GM12892 (cell line): ENCODE results near the gene LANCL3. TPM values are rescaled to one million over a fixed set of nuclear protein-coding genes. Genes with fewer than 3 reads are reported as not detected.
A peak's percentile ranks its signal among the peaks of the same experiment; 100 is the strongest.
"Not testable (repeated sequence)": the region's sequence is repeated elsewhere in the genome, so short reads cannot be mapped to it uniquely, and the experiment has no call there.

Experiments used
- DNase-seq: peaks from one replicate; pipeline ENCODE4 v3.0.0; 2011; ENCODE audit not compliant: insufficient read length
- FAIRE-seq: peaks from 2 replicates; lab custom pipeline; 2011; peaks lifted over from hg19 to GRCh38; lab: Jason Lieb, UNC
- POLR2A ChIP-seq: IDR thresholded peaks from 2 replicates; pipeline ENCODE4 v1.6.1; 2011; ENCODE audit warnings: low read depth, low read length, control low read depth
- POLR2AphosphoS5 ChIP-seq: IDR thresholded peaks from 2 replicates; pipeline ENCODE4 v1.6.1; 2011; ENCODE audit warnings: low read depth, low read length, control low read depth
- TAF1 ChIP-seq: IDR thresholded peaks from 2 replicates; pipeline ENCODE4 v1.6.1; 2011; ENCODE audit warnings: low read depth, mild to moderate bottlenecking, control low read depth, low read length, borderline replicate concordance
- polyA plus RNA-seq: library from polyadenylated mRNA; unstranded; fragments of >200 nt; gene quantifications from one replicate; pipeline ENCODE4 v1.2.1, GENCODE V29; 2012; ENCODE audit warnings: missing spikeins, inconsistent platforms; ENCODE audit not compliant: missing spikeins

LANCL3 gene
- polyA plus RNA-seq, result 0.02 TPM

DNA sequence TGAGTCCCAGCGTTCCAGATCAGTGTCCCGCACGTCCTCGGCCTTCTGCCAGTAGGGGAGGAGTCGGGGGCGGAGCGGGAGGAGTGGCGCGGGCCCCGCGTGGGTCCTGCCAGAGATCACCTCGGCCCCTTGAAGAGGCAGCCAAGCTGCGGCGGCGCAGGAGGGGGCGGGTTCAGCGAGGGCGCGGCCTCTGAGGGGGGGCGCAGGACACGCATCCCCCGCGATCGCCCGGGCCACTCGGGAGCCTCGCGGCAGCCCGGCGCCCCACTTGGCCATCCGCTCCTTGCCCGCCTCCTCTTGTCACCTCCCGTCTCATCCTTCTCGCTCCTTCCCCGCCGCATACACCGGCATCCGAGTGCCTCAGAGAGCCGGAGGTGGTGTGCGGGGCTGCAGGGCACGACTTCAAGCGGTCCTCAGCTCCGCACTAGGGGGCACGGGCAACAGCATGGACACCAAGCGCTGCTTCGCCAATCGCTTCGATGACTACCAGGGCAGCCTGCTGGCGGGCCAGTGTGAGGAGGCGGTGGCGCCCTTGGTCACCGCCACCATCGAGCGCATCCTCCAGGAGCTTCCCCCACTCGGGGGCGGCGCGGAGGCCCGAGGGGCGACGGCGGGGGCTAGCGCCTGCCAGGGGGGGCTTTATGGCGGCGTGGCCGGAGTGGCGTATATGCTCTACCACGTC is at the start of gene LANCL3:
Gene LANCL3 (plus strand): TSS at position 236 of the 682 bp plus-strand sequence. CDS start 210 bp downstream, at position 446.
- not testable (repeated sequence) for DNase-seq
- FAIRE-seq, result peak; percentile 81

- peak; percentile 76 for FAIRE-seq
- DNase-seq, result not testable (repeated sequence)
Measured at GRCh38 chrX:37523673-37524072, 47.8 kb upstream of the LANCL3 start.

- FAIRE-seq (no peak), DNase-seq (no peak)
- TF ChIP-seq TAF1 (no peak), POLR2AphosphoS5 (no peak), POLR2A (no peak)
Measured at GRCh38 chrX:37541991-37542390, 29.5 kb upstream of the LANCL3 start.

GRCh38 chrX:37542791-37543190 is 28.7 kb upstream of the LANCL3 start:
- DNase-seq, result no peak
- TF ChIP-seq TAF1 (no peak), POLR2AphosphoS5 (no peak)
- no peak for FAIRE-seq

DNA sequence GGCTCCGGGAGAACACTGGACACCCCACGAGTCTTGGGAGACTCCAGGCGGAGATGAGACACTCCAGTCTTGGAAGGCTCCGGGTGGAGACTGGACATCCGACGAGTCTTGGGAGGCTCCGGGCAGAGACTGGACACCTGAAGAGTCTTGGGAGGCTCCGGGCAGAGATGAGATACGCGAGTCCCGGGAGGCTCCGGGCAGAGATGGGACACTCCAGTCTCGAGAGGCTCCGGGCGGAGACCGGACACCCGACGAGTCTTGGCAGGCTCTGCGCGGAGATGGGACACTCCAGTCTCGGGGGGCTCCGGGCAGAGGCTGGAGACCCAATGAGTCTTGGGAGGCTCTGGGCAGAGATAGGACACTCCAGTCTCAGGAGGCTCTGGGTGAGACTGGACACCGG is 28.1 kb upstream of the LANCL3 start:
- FAIRE-seq, result no peak
- DNase-seq, result no peak
- TF ChIP-seq POLR2AphosphoS5 (no peak), TAF1 (no peak), POLR2A (no peak)

DNA sequence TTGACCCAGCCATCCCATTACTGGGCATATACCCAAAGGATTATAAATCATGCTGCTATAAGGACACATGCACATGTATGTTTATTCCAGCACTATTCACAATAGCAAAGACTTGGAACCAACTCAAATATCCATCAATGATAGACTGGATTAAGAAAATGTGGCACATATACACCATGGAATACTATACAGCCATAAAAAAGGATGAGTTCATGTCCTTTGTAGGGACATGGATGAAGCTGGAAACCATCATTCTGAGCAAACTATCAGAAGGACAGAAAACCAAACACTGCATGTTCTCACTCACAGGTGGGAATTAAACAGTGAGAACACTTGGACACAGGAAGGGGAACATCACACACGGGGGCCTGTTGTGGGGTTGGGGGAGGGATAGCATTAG is 26.9 kb upstream of the LANCL3 start:
- FAIRE-seq, DNase-seq: not testable (repeated sequence)

DNA sequence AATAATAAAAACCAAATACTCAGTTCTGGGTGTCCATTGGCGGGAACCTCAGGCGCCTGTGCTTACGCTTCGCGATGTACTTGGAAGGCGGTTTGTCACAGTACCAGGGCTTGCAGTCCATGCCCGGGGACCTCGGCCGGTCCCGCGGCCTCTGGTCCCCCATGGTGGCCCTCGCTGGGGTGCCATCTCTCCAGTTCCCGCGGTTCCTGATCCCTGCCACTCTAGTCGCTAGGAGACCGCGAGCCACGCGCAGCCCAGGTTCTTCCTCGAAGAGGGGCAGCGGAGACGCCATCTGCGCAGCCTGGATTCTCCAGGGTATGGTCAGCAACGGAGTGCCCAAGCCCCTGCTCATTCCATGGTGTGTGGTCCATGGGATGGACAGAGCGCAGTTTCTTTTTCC is 26.4 kb upstream of the LANCL3 start:
- no peak for DNase-seq
- TF ChIP-seq TAF1, result no peak
- FAIRE-seq, result no peak

GRCh38 chrX:37549619-37550018 is 21.8 kb upstream of the LANCL3 start:
- FAIRE-seq, result peak; percentile 62

DNA sequence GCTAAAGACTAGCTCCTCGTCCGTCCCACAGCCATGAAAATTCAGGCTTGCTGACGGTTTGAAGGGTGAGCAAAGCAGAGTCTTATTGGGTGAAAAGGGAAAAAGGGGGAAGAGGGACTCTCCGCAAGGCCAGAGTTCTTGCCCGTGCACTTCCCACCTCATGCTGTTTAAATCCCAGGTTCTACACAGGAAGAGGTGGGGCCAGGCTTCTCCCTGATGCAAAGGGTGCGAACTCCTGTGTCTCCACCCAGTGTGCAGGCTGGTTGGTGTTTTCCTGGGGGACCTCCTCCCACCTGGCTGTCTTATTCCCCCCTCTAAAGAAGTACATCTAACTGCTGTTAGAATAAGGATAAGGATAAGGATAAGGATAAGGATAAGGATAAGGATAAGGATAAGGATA is 18.0 kb upstream of the LANCL3 start:
- DNase-seq (no peak), FAIRE-seq (no peak)
- TF ChIP-seq POLR2AphosphoS5, result no peak
- TF ChIP-seq POLR2A, result no peak
- TF ChIP-seq TAF1, result no peak

More at GRCh38 chrX:37549619-37550018, 21.8 kb upstream of the LANCL3 start:
- not testable (repeated sequence) for DNase-seq

DNA sequence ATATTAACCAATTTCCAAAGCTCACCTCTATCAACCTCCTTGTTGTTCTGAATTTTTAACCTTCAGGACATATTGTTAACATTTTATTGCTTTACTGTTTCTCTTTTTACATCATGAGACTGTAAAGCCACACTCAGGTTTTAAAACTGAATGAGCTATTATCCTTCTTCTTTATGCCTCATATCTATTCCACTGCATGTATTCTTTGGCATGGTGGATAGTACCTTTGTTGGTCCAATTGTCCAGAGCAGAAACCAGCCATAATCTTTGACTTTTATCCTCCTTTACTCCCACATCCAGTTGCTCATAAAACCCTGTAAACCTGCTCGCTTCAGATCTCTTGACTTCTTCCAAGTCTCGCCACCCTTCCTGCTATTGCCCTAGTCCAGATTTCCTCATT is 6.2 kb upstream of the LANCL3 start:
- DNase-seq, FAIRE-seq: not testable (repeated sequence)

DNA sequence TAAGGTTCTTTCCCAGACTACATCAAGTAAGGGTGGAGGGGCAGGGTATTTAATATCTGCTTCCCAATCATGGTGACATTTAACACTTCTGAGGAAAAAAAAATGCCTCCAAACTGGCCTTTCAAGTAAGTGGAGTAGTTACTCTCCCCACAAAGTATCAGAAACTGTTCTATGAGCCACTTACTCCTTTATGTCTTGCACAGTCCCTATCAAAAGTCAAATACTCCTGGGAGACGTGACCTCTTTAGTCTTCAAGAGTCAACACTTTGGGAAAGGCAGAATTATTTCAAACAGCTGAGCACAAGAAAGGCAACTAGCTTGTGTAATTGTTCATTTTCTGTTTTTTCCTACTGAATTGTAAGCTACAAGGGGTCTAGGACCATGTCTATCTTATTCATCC is 1.1 kb upstream of the LANCL3 start:
- not testable (repeated sequence) for DNase-seq, FAIRE-seq

GRCh38 chrX:37572108-37572587 is 687 bp downstream of the LANCL3 start:
- peak; percentile 14 for FAIRE-seq
- not testable (repeated sequence) for DNase-seq

DNA sequence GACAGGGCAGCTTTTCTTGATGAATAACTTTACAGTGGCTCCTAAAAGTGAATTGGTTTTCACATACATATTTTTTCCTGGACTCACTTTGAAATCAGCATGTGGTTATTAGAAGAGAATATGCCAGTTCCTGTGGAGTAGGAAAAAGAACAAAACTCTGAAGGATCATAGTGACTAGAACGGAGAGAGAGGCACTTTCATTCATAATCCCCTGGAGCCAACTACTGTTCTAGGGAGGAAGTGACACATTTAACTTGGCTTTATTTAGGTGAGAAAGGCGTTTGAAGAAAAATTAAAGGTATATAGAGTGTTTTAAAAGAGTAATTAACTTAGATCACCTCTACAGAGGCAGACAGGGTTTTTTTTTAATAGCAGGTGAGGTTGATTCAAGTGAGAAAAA is 1.7 kb downstream of the LANCL3 start:
- not testable (repeated sequence) for FAIRE-seq, DNase-seq

- DNase-seq, result no peak
- FAIRE-seq, result peak; percentile 65
- TF ChIP-seq POLR2AphosphoS5, result no peak
- TF ChIP-seq TAF1, result no peak
Measured at GRCh38 chrX:37578045-37578444, 6.6 kb downstream of the LANCL3 start.
